A549 treated with ZK216348 at 1 μM for 4 hours (cell line): Measurements from ENCODE around the gene GPR17. TPM values are rescaled to one million over a fixed set of nuclear protein-coding genes. Genes with fewer than 3 reads are reported as not detected.

ENCODE experiments used
- total RNA-seq: library from RNA; stranded (reverse); fragments of 200-300 nt; extraction: Qiagen RNA extraction; gene quantifications from 5 replicates; pipeline ENCODE4 v1.2.3, GENCODE V29; 2022; ENCODE audit warnings: low read depth

The GPR17 gene, protein sequence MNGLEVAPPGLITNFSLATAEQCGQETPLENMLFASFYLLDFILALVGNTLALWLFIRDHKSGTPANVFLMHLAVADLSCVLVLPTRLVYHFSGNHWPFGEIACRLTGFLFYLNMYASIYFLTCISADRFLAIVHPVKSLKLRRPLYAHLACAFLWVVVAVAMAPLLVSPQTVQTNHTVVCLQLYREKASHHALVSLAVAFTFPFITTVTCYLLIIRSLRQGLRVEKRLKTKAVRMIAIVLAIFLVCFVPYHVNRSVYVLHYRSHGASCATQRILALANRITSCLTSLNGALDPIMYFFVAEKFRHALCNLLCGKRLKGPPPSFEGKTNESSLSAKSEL
- total RNA-seq: 0.19 TPM in 1 of 5 replicates, not detected in the others

DNA sequence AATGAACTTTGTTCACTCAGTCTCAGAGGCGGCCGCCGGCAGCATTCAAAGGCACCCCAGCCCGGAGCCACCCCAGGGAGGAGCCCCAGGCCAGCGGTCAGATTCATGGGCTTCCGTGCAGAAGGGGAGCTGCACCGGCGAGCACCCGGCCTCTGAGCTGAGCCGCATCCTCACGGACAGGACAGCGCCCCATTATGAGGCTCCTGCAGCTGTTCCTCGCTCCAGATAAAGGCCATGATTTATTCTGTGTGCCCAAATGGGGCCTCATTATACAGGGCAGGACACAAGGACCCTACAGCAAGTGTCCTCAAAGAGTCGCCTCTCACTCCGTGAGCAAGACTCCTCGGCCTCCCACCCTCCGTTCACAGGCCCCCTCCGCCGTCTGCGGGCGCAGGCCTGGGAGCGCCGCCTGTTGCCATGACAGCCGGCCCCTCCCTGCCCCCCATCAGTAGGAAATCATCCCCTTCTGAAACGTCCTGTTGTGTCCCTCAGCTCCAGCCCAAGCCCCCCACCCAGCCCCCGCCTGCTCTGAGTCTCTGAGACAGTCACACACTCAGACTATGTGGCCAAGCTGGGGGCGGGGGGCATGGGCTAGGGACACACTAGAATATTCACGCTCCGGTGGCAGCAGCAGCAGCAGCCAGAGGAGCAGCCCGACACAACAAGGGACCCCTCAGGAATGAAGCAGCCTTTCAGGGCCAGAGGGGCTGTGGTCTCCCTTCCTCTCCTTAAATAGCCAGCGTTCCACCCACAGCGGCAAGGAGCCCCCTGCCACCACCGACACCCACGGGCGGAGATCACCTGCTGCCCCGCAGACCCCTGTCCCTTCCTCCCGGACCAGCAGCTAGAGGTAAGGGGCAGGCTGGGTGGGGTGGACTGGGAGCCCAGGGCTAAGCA is at the start of gene GPR17:
GPR17 (plus strand) TSS at position 759 of the 897 bp plus-strand sequence. CDS start 4,583 bp downstream, outside the sequence.

DNA sequence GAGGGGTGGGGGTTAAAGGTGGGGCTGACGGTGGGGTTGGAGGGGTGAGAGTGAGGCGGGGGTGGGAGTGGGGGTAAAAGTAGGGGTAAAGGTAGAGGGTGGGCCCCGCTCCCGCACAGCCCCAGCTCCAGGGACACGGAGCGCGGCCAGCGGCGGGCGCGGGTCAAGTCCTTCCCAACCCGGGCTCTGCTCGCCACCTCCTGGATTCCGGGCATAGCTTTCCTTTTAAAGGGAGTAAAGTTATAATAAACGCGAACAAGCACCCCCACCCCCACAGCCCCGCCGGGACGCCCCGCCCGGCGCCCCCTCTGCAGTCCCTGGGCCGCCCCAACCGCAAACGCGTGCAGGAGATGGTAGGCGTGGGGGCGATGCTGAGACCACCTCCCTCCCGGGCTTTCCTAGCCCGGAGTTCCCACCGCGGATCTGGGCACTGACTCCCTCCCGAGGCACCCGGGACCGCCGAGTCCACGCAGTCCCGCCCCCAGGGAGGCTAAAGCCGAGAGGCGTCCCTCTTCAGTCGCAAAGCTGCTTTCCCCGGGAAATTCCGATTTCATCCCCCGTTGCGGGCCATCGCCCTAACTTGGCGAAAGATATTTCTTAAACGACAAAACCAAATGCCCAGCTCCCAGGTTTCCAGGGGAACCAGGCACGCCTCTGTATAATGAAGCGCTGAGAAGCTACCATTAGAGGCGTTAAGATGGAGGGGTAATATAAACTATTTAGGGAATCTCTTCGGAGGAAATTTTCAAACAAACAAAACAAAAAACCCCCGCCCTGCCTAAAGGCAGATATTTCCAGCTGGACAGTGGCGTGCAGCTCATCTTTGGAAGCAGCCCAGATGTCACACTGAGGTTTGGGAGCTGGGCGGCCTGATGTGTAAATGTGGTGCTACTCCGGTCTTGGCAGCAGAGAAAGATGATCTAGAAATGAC is 29.6 kb downstream of the GPR17 start, which contains the start of gene LIMS2:
LIMS2 (minus strand) TSS at position 200 of the 931 bp plus-strand sequence. CDS start 506 bp downstream, outside the sequence.

DNA sequence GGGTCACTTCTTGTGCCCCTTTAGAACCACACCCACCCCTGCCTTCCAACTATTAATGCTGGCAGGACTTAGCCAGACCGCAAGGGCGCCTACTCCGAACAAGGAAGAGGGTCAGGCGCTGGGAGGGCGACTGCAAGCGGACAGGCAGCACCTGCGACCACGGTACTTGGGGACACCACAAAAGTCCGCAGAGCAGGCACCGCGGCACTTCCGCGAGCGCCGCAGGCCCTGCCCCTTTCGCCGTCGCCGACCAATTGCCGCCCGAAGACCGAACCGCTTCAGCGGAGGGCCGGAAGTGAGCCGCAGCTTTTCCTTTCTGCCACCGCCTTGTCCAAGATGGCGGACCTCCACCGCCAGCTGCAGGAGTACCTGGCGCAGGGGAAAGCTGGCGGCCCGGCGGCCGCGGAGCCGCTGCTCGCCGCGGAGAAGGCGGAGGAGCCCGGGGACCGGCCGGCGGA is 55.3 kb downstream of the GPR17 start, which contains the start of gene SFT2D3:
SFT2D3 (plus strand) TSS at position 305 of the 458 bp plus-strand sequence; CDS start at position 337, 32 bp downstream.

Other genes starting within 250 kb of the GPR17 start
- 2.9 to 6.0 TPM (median 4.3 TPM) in 5 replicates for gene PROC, start 227.7 kb upstream of the GPR17 start, total RNA-seq
- gene IWS1, start 119.7 kb upstream of the GPR17 start, total RNA-seq: 39.2 to 46.9 TPM (median 40.7 TPM) in 5 replicates
- 0.14 to 0.43 TPM (median 0.25 TPM) in 4 of 5 replicates, not detected in the other for gene MYO7B, start 110.5 kb upstream of the GPR17 start, total RNA-seq
- gene LIMS2, start 29.4 kb downstream of the GPR17 start, total RNA-seq: 4.1 to 9.8 TPM (median 6.3 TPM) in 5 replicates
- 3.8 to 6.9 TPM (median 6.0 TPM) in 5 replicates for gene SFT2D3, start 55.3 kb downstream of the GPR17 start, total RNA-seq
- 20.0 to 27.5 TPM (median 23.0 TPM) in 5 replicates for gene WDR33, start 165.0 kb downstream of the GPR17 start, total RNA-seq
- 49.8 to 59.3 TPM (median 54.4 TPM) in 5 replicates for gene POLR2D, start 212.0 kb downstream of the GPR17 start, total RNA-seq
- gene AMMECR1L, start 239.8 kb downstream of the GPR17 start, total RNA-seq: 14.3 to 19.7 TPM (median 19.0 TPM) in 5 replicates